GM19324 (cell line): ENCODE data around the gene RGR.

ENCODE experiments used
- ATAC-seq: cut with Tn5 transposase; IDR thresholded peaks from one replicate; pipeline ENCODE4 v1.9.1; 2021; ENCODE audit warnings: mild to moderate bottlenecking, moderate library complexity; ENCODE audit not compliant: unreplicated experiment, low FRiP score

RGR gene

GRCh38 chr10:84216834-84217233, 28.0 kb upstream of the RGR start:
- no peak for ATAC-seq

GRCh38 chr10:84217746-84218145, 27.1 kb upstream of the RGR start:
- no peak for ATAC-seq

- no peak for ATAC-seq
Observed at GRCh38 chr10:84221916-84222315, 22.9 kb upstream of the RGR start.

GRCh38 chr10:84224411-84225028, 20.3 kb upstream of the RGR start:
- no peak for ATAC-seq

- ATAC-seq: no peak
Observed at GRCh38 chr10:84225427-84226173, 19.3 kb upstream of the RGR start, which contains the start of gene LRIT2. LRIT2 (minus strand) TSS chr10:84225544; CDS start chr10:84225520, 24 bp downstream.

- ATAC-seq: no peak
Observed at GRCh38 chr10:84226616-84227015, 18.2 kb upstream of the RGR start.

GRCh38 chr10:84227810-84228209, 17.0 kb upstream of the RGR start:
- no peak for ATAC-seq

- no peak for ATAC-seq
Observed at GRCh38 chr10:84230359-84230758, 14.5 kb upstream of the RGR start.

- no peak for ATAC-seq
Observed at GRCh38 chr10:84232376-84232775, 12.5 kb upstream of the RGR start.

- ATAC-seq: no peak
Observed at GRCh38 chr10:84233940-84234339, 10.9 kb upstream of the RGR start.

GRCh38 chr10:84234479-84234878, 10.4 kb upstream of the RGR start:
- ATAC-seq: no peak

- no peak for ATAC-seq
Observed at GRCh38 chr10:84235096-84235495, 9.8 kb upstream of the RGR start.

- no peak for ATAC-seq
Observed at GRCh38 chr10:84236807-84237198, 8.1 kb upstream of the RGR start.

- ATAC-seq: no peak
Observed at GRCh38 chr10:84237199-84238051, 7.4 kb upstream of the RGR start.

GRCh38 chr10:84238909-84239308, 5.9 kb upstream of the RGR start:
- ATAC-seq: no peak

GRCh38 chr10:84241185-84241790, 3.6 kb upstream of the RGR start, which contains the start of gene LRIT1:
LRIT1 (minus strand) TSS chr10:84241546; CDS start chr10:84241439, 107 bp downstream.
- ATAC-seq: no peak

GRCh38 chr10:84243759-84244158, 1.1 kb upstream of the RGR start:
- no peak for ATAC-seq

GRCh38 chr10:84247496-84247895, 2.6 kb downstream of the RGR start:
- no peak for ATAC-seq

GRCh38 chr10:84248794-84249193, 3.9 kb downstream of the RGR start:
- ATAC-seq: no peak

- ATAC-seq: no peak
Observed at GRCh38 chr10:84254552-84255478, 10.0 kb downstream of the RGR start.
